Measurements from ENCODE around the gene TRIM32.

The TRIM32 gene

DNA sequence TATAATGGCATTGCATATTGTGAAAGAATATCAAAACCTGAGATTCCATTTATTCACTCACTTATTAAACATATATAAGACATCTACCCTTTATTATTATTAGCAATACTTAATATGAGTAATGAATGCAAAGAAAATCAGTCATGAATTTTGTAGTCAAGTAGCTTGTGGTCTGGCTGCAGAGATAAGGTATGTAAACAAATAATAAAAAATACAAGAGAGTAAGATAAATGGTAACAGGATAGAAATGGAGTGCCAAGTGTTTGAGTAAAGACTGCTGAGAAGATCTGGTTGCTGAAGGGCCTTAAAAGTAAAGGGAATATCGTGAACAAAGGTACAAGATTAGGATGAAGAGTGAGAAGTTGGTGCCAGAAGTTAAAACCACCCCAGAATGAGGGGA, 18.4 kb downstream of the TRIM32 start:
- DNase-seq (ENCODE audit: low spot score): no peak

GRCh38 chr9:116706310-116707290, 19.5 kb downstream of the TRIM32 start:
- no peak for DNase-seq (ENCODE audit: low spot score)

DNA sequence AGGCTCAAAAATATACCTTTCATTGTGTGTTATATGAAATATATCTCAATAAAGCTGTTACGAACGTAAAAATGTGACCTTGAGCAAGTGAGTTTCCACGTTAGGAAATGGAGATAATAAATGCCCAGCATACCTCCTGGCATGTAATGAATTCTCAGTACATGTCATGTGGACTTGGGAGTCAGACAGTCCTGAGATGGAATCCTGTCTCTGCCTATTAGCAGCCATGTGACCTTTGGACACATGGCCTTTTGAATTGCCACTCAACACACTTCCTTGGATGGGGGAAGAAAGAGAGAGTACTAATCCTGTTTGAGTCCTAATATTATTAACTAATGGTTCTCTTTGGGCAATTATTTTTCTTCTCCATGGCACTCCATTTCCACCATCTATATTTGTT, 25.7 kb downstream of the TRIM32 start:
- no peak for DNase-seq (ENCODE audit: low spot score)

DNA sequence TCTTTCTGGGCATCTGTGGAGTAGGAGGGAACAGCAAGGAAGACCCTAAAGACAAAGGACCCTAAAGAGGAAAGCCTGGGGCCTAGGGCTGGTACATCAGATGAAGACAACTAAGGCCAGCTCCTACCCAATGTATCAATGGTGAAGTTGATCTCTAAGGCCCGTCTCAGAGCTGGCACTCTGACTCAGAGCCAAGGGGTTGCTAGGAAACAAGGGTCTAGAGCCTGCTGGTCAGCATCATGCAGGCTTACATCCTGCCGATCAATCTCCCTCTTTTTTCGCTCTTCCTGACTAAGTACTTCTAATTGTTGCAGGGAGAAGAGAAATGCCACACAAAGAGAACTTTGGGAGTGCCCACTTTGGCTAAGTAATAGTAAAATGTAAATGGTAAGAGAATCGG, 26.2 kb downstream of the TRIM32 start:
- no peak for DNase-seq (ENCODE audit: low spot score)

- no peak for DNase-seq (ENCODE audit: low spot score)
These were observed 28.6 kb downstream of the TRIM32 start for GRCh38 chr9:116715751-116716150.

DNA sequence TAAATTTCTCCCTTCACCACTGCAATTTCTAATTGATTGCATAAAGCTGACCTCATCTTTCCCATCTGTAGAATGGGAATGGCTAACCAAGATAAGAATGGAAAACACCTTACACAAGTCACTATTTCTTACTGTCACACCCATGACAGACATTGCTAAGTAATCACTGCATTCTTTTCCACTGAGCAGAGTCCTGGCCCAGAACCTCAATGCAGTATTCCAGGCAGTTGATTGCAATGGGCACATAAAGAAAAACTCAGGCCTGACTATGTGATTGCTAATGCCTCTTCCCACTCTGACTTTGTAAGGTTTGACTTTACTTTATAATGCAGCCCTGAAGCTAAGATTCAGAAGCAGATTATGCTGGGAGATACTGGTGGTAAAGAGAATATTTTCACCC, 29.3 kb downstream of the TRIM32 start:
- no peak for DNase-seq (ENCODE audit: low spot score)

DNA sequence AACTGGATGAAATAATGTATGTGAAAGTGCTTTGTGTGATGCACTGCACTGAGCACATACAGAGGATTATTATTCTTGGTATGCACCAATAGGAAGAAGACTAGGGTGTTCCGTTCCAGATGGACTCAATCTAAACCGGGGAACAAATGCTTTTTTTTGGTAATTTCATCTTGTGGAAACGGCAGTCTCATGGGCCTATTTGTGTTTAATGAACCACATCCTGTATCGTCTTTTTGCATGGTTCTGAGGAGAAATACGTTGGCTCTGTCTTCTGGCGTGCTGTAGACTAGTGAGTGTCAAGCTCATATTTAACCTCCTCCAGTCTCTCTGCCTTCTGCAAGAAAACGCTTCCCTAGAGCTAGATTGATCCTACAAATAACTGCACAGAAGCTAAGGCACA, 30.0 kb downstream of the TRIM32 start:
- DNase-seq (ENCODE audit: low spot score): no peak

GRCh38 chr9:116718111-116718510, 31.0 kb downstream of the TRIM32 start:
- DNase-seq (ENCODE audit: low spot score): no peak

GRCh38 chr9:116720111-116720510, 33.0 kb downstream of the TRIM32 start:
- DNase-seq (ENCODE audit: low spot score): no peak

- DNase-seq (ENCODE audit: low spot score): no peak
These were observed 34.3 kb downstream of the TRIM32 start for GRCh38 chr9:116721411-116721810.

- no peak for DNase-seq (ENCODE audit: low spot score)
These were observed 34.8 kb downstream of the TRIM32 start for GRCh38 chr9:116721944-116722343.

- no peak for DNase-seq (ENCODE audit: low spot score)
These were observed 37.0 kb downstream of the TRIM32 start for GRCh38 chr9:116724123-116724522.

DNA sequence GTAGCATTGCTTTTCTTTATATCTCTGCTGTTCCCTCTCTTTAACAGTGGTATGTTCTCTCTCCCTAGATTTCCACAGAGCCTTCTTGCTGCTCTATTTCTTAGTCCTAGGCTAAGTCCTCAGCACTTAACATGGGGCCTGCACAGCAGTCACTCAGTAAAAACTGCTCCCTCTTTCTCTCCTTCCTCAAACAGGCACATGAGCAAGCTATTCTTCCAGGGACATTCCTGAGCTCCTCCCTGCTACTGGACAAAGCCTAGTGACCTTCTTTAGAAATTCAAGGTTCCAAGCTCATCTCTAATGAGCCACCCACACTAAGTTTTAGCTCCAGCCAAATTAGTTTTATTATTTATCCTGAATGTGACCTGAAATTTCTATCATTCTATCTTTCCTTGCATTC, 39.5 kb downstream of the TRIM32 start:
- DNase-seq (ENCODE audit: low spot score): no peak

DNA sequence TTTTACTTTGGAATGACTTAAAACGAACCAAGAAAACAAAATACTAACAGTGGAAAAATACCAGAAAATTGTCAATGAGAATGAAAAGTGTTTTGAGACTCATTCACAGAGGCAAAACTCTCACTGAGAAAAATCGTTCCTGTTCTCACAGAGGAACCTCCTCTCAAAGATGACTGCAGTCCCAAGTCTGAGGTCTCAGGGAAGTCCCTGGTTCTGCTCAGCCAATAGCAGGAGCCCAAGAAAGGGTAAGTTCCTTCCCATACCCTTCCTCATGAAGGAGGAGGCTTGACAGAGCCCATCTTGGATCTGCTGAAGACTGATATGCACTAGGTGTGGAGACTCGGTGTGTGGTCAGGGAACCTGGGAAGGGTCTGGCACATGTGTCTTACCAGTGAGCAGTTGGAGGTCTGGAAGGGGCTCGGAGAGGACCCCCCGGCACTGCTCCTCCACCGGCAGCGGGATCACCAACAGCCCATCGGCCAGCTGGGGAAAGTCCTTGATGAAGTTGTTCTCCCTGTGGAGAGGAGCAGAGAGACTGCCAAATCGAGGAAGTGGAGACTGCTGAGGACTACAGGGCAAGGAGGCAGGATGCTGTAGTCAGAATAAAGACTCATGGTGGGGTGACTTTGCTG, 46.0 kb downstream of the TRIM32 start:
- no peak for DNase-seq (ENCODE audit: low spot score)

- DNase-seq (ENCODE audit: low spot score): no peak
These were observed 49.5 kb downstream of the TRIM32 start for GRCh38 chr9:116736399-116737151.

GRCh38 chr9:116737152-116737546, 50.0 kb downstream of the TRIM32 start:
- DNase-seq (ENCODE audit: low spot score): peak; percentile 80

GRCh38 chr9:116741086-116741740, 54.1 kb downstream of the TRIM32 start:
- DNase-seq (ENCODE audit: low spot score): no peak

DNA sequence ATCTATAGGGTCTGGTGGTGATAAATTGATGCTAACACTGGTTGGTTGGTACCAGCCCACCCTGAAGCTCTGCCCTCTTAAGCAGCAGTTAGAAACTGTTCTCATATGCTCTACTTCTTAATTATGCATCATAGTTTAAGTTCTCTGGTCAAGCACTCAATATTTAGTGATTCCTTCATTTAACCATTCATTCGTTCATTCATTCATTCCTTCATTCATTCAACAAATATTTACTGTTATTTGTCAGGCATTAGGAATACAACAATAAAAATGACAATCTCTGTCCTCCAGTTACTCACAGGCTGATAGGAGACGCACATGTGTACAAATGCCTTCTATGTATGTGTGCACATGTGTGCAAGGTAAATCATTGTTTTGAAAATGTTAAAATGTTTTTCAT, 54.6 kb downstream of the TRIM32 start:
- DNase-seq (ENCODE audit: low spot score): no peak

DNA sequence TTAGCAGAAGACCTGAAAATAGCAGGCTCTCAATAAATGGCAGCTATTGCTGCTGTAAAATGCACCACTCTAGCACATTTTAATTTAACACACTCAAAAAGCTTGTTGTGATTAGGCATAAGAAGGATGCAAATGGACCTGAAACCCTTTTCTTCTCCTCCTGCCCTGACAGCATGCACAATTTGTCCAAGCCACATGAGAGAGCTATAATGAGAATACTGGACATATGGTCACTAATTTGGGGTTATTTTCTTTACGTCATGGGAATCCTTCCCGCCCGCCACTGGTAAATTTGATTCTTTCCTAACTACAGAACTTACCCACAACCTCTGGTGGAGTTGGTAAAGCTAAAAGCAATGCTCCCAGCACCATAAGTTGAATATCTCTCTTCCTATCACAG, 62.1 kb downstream of the TRIM32 start:
- DNase-seq (ENCODE audit: low spot score): no peak

DNA sequence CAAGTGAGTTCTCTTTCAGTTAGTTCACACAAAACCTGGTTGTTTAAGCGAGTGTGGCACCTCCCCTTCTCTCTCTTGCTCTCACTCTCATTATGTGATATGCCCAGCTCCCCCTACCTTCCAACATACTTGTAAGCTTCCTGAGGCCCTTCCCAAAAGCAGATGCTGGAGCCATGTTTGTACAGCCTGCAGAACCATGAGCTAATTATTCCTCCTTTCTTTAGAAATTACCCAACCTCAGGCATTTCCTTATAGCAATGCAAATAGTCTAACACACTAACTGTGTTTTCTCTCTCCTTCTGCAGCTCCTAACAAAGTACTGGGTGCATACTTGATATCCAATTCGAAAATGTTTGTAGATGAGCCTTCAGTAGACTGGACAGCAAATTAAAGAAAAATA, 62.7 kb downstream of the TRIM32 start:
- DNase-seq (ENCODE audit: low spot score): no peak

DNA sequence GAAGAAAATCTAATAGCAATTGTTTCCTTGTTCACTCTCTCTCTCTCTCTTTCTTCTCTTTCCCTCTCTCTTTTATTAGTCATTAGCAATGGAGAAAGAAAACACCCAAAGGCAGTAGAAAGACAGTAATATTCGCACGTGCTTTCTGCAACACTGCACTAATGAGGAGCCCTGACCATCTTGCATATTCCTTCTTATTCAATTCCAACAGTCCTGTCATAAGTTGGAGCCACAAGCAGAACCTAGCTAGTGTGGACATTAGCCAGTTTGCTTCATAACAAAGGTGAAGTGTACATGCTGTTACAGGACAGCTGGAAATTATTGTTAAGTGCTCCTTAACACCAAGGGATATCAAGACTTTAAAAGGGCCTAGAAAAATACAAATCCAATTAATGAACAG, 63.4 kb downstream of the TRIM32 start:
- DNase-seq (ENCODE audit: low spot score): no peak
